Keratinocyte (primary cell): ENCODE measurements around the gene PPRC1. TPM values are rescaled to one million over a fixed set of nuclear protein-coding genes. Genes with fewer than 3 reads are reported as not detected.

Source experiments
- DNase-seq: peaks from one replicate; pipeline ENCODE4 v3.0.0-alpha.2; 2011; ENCODE audit warnings: low read depth, missing footprints, low spot score
- FAIRE-seq: peaks from 2 replicates; lab custom pipeline; 2011; peaks lifted over from hg19 to GRCh38; lab: Jason Lieb, UNC
- H2AFZ ChIP-seq: 2 replicates; pipeline ENCODE4 v1.6.0; 2012; ENCODE audit warnings: low read length, control low read depth, inconsistent platforms; ENCODE audit not compliant: control insufficient read depth
- H3K27ac ChIP-seq: 2 replicates; pipeline ENCODE4 v1.5.1; 2011; ENCODE audit warnings: low read length; ENCODE audit not compliant: control insufficient read depth, insufficient read depth
- H3K27me3 ChIP-seq: 3 replicates; pipeline ENCODE4 v1.6.0; 2011; ENCODE audit warnings: low read length; ENCODE audit not compliant: control insufficient read depth, insufficient read depth; ENCODE audit errors: extremely low read depth
- H3K36me3 ChIP-seq, 2 experiments: 2 replicates in 1 of 2; 3 replicates in 1 of 2; pipeline ENCODE4 v1.5.1; 2011; ENCODE audit warnings: low read length in 2 of 2, mild to moderate bottlenecking in 1 of 2; ENCODE audit not compliant: control insufficient read depth in 2 of 2, insufficient read depth in 2 of 2; ENCODE audit errors: extremely low read depth in 1 of 2
- H3K4me1 ChIP-seq: 3 replicates; pipeline ENCODE4 v1.5.1; 2011; ENCODE audit warnings: low read length; ENCODE audit not compliant: control insufficient read depth, insufficient read depth; ENCODE audit errors: extremely low read depth
- H3K4me2 ChIP-seq: 3 replicates; pipeline ENCODE4 v1.6.0; 2011; ENCODE audit warnings: low read depth, low read length; ENCODE audit not compliant: control insufficient read depth, insufficient read depth; ENCODE audit errors: extremely low read depth
- H3K4me3 ChIP-seq, 3 experiments: fragments of 200-600 bp in 1 of 3; sonication (generic) in 1 of 3; 2 replicates in 2 of 3; 3 replicates in 1 of 3; pipeline ENCODE4 v1.5.1; 2011 to 2016; ENCODE audit warnings: low read length in 3 of 3, mild to moderate bottlenecking in 3 of 3, control low read depth in 2 of 3, inconsistent platforms in 1 of 3, low read depth in 1 of 3, mixed read lengths in 1 of 3, mixed run types in 1 of 3, moderate library complexity in 1 of 3; ENCODE audit not compliant: control insufficient read depth in 2 of 3, insufficient read depth in 2 of 3; ENCODE audit errors: extremely low read depth in 1 of 3
- H3K79me2 ChIP-seq: 2 replicates; pipeline ENCODE4 v1.6.0; 2012; ENCODE audit warnings: low read length; ENCODE audit not compliant: control insufficient read depth, insufficient read depth
- H3K9ac ChIP-seq: 3 replicates; pipeline ENCODE4 v1.6.0; 2011; ENCODE audit warnings: low read length; ENCODE audit not compliant: control insufficient read depth, insufficient read depth; ENCODE audit errors: extremely low read depth
- H3K9me1 ChIP-seq: 3 replicates; pipeline ENCODE4 v1.6.0; 2011; ENCODE audit warnings: low read length; ENCODE audit not compliant: control insufficient read depth, insufficient read depth; ENCODE audit errors: extremely low read depth
- H3K9me3 ChIP-seq: 2 replicates; pipeline ENCODE4 v1.5.1; 2012; ENCODE audit warnings: low read depth, low read length; ENCODE audit not compliant: control insufficient read depth
- H4K20me1 ChIP-seq: 3 replicates; pipeline ENCODE4 v1.6.0; 2011; ENCODE audit warnings: low read length; ENCODE audit not compliant: control insufficient read depth, insufficient read depth; ENCODE audit errors: extremely low read depth
- CTCF ChIP-seq, 3 experiments: IDR thresholded peaks in 1 of 3; conservative IDR thresholded peaks in 1 of 3; optimal IDR thresholded peaks in 1 of 3; 2 replicates in 2 of 3; 3 replicates in 1 of 3; pipeline versions ENCODE3 to v1.5.1; 2011; ENCODE audit warnings: low read length in 3 of 3, mild to moderate bottlenecking in 3 of 3, moderate library complexity in 2 of 3, control low read depth in 1 of 3, inconsistent platforms in 1 of 3; ENCODE audit not compliant: insufficient read depth in 2 of 3; ENCODE audit errors: extremely low read depth in 1 of 3
- EZH2 ChIP-seq: IDR thresholded peaks from one replicate; pipeline ENCODE4 v1.6.1; 2012; ENCODE audit warnings: inconsistent platforms, mild to moderate bottlenecking, low read length, moderate library complexity
- dilution Hi-C: fragments of 300-500 bp; cut with MboI; formaldehyde crosslinking; loops from one replicate; pipeline ENCODE4 v1.7.0; 2020; ENCODE audit warnings: low sequenced_read_pairs; ENCODE audit not compliant: extremely low pct_ligation_motif_present
- polyA plus RNA-seq, 5 experiments: library from polyadenylated mRNA; depleted of rRNA in 3 of 5; stranded (reverse) in 3 of 5; stranded (forward) in 1 of 5; unstranded in 1 of 5; fragments of >200 nt; gene quantifications; 1 replicate in 1 of 5; 2 replicates in 3 of 5; 3 replicates in 1 of 5; pipeline versions ENCODE4 v1.2.1 to v1.2.3, GENCODE V29; 2011 to 2012; ENCODE audit warnings: missing spikeins in 2 of 5, low read depth in 1 of 5, low replicate concordance in 1 of 5

Gene PPRC1
- polyA plus RNA-seq, 1 donor (not counting 4 experiments of a cell fraction or from before 2014, with no cell fraction given): 17.9 TPM

- FAIRE-seq (no peak), DNase-seq (no peak)
- no peaks in the 10 kb centered on the region for H3K79me2 ChIP-seq
- dilution Hi-C loops: no loop called here
- no peaks in the 10 kb centered on the region for H3K9me1 ChIP-seq
- no peak overlapping the region for H3K27ac ChIP-seq
- no peaks in the 10 kb centered on the region for H4K20me1 ChIP-seq
- no peaks in the 10 kb centered on the region for H3K27me3 ChIP-seq
- no peaks in the 10 kb centered on the region for H3K9me3 ChIP-seq
- no peaks in the 10 kb centered on the region for H3K4me1 ChIP-seq
- no peak overlapping the region for H3K4me2 ChIP-seq
- no peak overlapping the region for H3K9ac ChIP-seq
- peaks cover 12 to 20% of the 10 kb centered on the region in 2 experiments for H3K36me3 ChIP-seq
- H3K4me3 ChIP-seq: no peak overlapping the region
- no peak overlapping the region for H2AFZ ChIP-seq
- TF ChIP-seq CTCF (optimal IDR thresholded peaks at IDR 0.05 in 1 of 3, IDR thresholded peaks at IDR 0.05 in 1 of 3, conservative IDR thresholded peaks at IDR 0.05 in 1 of 3; ENCODE audit: extremely low read depth in 1 of 3, insufficient read depth in 2 of 3, low read length in 3 of 3): peak; percentile 12 to 30 (median 17)
- TF ChIP-seq EZH2: no peak
Observed at GRCh38 chr10:102101152-102101551, 31.7 kb upstream of the PPRC1 start.

- Histone ChIP-seq H3K36me3 (peaks cover 14 to 26% of the 10 kb centered on the region in 2 experiments), H3K4me2 (no peak overlapping the region), H4K20me1 (no peaks in the 10 kb centered on the region), H2AFZ (no peak overlapping the region), H3K9ac (no peak overlapping the region), H3K4me1 (no peaks in the 10 kb centered on the region), H3K27me3 (no peaks in the 10 kb centered on the region), H3K9me3 (no peaks in the 10 kb centered on the region), H3K79me2 (no peaks in the 10 kb centered on the region), H3K9me1 (no peaks in the 10 kb centered on the region), H3K4me3 (no peak overlapping the region), H3K27ac (no peak overlapping the region)
- TF ChIP-seq EZH2 (no peak), CTCF (optimal IDR thresholded peaks at IDR 0.05 in 1 of 3, IDR thresholded peaks at IDR 0.05 in 1 of 3, conservative IDR thresholded peaks at IDR 0.05 in 1 of 3; ENCODE audit: extremely low read depth in 1 of 3, insufficient read depth in 2 of 3, low read length in 3 of 3) (no peak)
- DNase-seq: no peak
- no peak for FAIRE-seq
- dilution Hi-C loops: no loop called here
Observed at GRCh38 chr10:102102421-102102820, 30.4 kb upstream of the PPRC1 start.
